PC-3 (cell line): ENCODE measurements around the gene DHCR24.

Experiments
- CTCF ChIP-seq: fragments of 300-600 bp; sonication (generic); conservative IDR thresholded peaks from 2 replicates; pipeline ENCODE4 v1.5.1; 2017; ENCODE audit warnings: antibody characterized with exemption, low read depth, mild to moderate bottlenecking, low read length
- EZH2 ChIP-seq: fragments of 300-600 bp; sonication (generic); IDR thresholded peaks from one replicate; pipeline ENCODE4 v1.6.1; 2017; ENCODE audit warnings: antibody characterized with exemption, mild to moderate bottlenecking, low read length; ENCODE audit not compliant: unreplicated experiment
- EZH2phosphoT487 ChIP-seq: fragments of 300-600 bp; sonication (generic); IDR thresholded peaks from 2 replicates; pipeline ENCODE4 v1.6.1; 2018; ENCODE audit warnings: mild to moderate bottlenecking, antibody characterized with exemption, low read length, borderline replicate concordance

- no peak for TF ChIP-seq EZH2phosphoT487
- TF ChIP-seq EZH2 = no peak
- TF ChIP-seq CTCF = no peak
These were observed 33.8 kb downstream of the DHCR24 start for GRCh38 chr1:54853096-54853792.
